HG03342 (cell line): ENCODE measurements around the gene RPP21.

Experiments
- ATAC-seq: cut with Tn5 transposase; IDR thresholded peaks from one replicate; pipeline ENCODE4 v1.9.1; 2021; ENCODE audit warnings: mild to moderate bottlenecking, moderate library complexity; ENCODE audit not compliant: unreplicated experiment

RPP21 gene

GRCh38 chr6:30344868-30345671, at the start of gene RPP21:
TSS of gene RPP21 (plus strand) at chr6:30345156. CDS start at chr6:30345172, 16 bp downstream.
- ATAC-seq: peak; percentile 85

GRCh38 chr6:30295837-30296236, 49.1 kb upstream of the RPP21 start:
- no peak for ATAC-seq

GRCh38 chr6:30304002-30304401, 41.0 kb upstream of the RPP21 start:
- no peak for ATAC-seq

- ATAC-seq: no peak
Observed at GRCh38 chr6:30311101-30311500, 33.9 kb upstream of the RPP21 start.

- no peak for ATAC-seq
Observed at GRCh38 chr6:30311671-30312070, 33.3 kb upstream of the RPP21 start.

- ATAC-seq: no peak
Observed at GRCh38 chr6:30312266-30312665, 32.7 kb upstream of the RPP21 start.

- ATAC-seq: no peak
Observed at GRCh38 chr6:30312676-30313321, 32.2 kb upstream of the RPP21 start.

GRCh38 chr6:30315156-30315555, 29.8 kb upstream of the RPP21 start:
- ATAC-seq: no peak

GRCh38 chr6:30317913-30318589, 26.9 kb upstream of the RPP21 start:
- ATAC-seq: no peak

GRCh38 chr6:30319146-30319835, 25.7 kb upstream of the RPP21 start:
- ATAC-seq: no peak

GRCh38 chr6:30321692-30322388, 23.1 kb upstream of the RPP21 start:
- no peak for ATAC-seq

- ATAC-seq: no peak
Observed at GRCh38 chr6:30322527-30323501, 22.1 kb upstream of the RPP21 start.

GRCh38 chr6:30323806-30324205, 21.1 kb upstream of the RPP21 start:
- no peak for ATAC-seq

GRCh38 chr6:30325150-30325872, 19.6 kb upstream of the RPP21 start:
- ATAC-seq: peak; percentile 38

GRCh38 chr6:30325873-30326525, 19.0 kb upstream of the RPP21 start:
- peak; percentile 29 for ATAC-seq

- ATAC-seq: peak; percentile 65
Observed at GRCh38 chr6:30326526-30327231, 18.3 kb upstream of the RPP21 start, which contains the start of gene TRIM39. TSS of gene TRIM39 (plus strand) at chr6:30326927. CDS start at chr6:30329318, 2,391 bp downstream.

GRCh38 chr6:30327232-30327746, 17.7 kb upstream of the RPP21 start:
- ATAC-seq: no peak
